D721Med (cell line): ENCODE data around the gene SCAMP4.

ENCODE experiments used
- DNase-seq: peaks from one replicate; pipeline ENCODE4 v3.0.0; 2011; ENCODE audit warnings: low spot score; ENCODE audit not compliant: insufficient read length
- FAIRE-seq: peaks from 2 replicates; lab custom pipeline; 2011; peaks lifted over from hg19 to GRCh38; lab: Jason Lieb, UNC
- CTCF ChIP-seq: IDR thresholded peaks from 2 replicates; pipeline ENCODE4 v1.5.1; 2012; ENCODE audit warnings: mild to moderate bottlenecking, control low read depth; ENCODE audit not compliant: insufficient read depth; ENCODE audit errors: missing control alignments

The SCAMP4 gene

GRCh38 chr19:1936916-1937610, 31.9 kb downstream of the SCAMP4 start:
- no peak for FAIRE-seq
- DNase-seq: no peak
- no peak for TF ChIP-seq CTCF

- FAIRE-seq: no peak
- peak; percentile 92 for DNase-seq
- TF ChIP-seq CTCF: peak; percentile 27
Measured at GRCh38 chr19:1938071-1938470, 32.9 kb downstream of the SCAMP4 start.

- TF ChIP-seq CTCF: peak; percentile 11
- DNase-seq (no peak), FAIRE-seq (no peak)
Measured at GRCh38 chr19:1941146-1942077, 36.2 kb downstream of the SCAMP4 start, which contains the start of gene CSNK1G2. TSS of gene CSNK1G2 (plus strand) at chr19:1941172. CDS start at chr19:1969773, 28,601 bp downstream.

- peak; percentile 72 for DNase-seq
- FAIRE-seq: no peak
- TF ChIP-seq CTCF: no peak
Measured at GRCh38 chr19:1942078-1942933, 37.1 kb downstream of the SCAMP4 start.

GRCh38 chr19:1942934-1943555, 37.8 kb downstream of the SCAMP4 start:
- DNase-seq: no peak
- no peak for TF ChIP-seq CTCF
- no peak for FAIRE-seq

- FAIRE-seq (no peak), DNase-seq (no peak)
- no peak for TF ChIP-seq CTCF
Measured at GRCh38 chr19:1943661-1944087, 38.5 kb downstream of the SCAMP4 start.
